ENCODE measurements around the gene DNAJC5.
"Not testable (repeated sequence)": the region's sequence is repeated elsewhere in the genome, so short reads cannot be mapped to it uniquely, and the experiment has no call there.

The DNAJC5 gene

GRCh38 chr20:63957004-63957689 is 62.2 kb downstream of the DNAJC5 start:
- DNase-seq = peak; percentile 64

GRCh38 chr20:63957690-63958441 is 62.9 kb downstream of the DNAJC5 start:
- DNase-seq = peak; percentile 49

GRCh38 chr20:63958471-63958870 is 63.5 kb downstream of the DNAJC5 start:
- no peak for DNase-seq

- DNase-seq = no peak
These were observed 64.2 kb downstream of the DNAJC5 start for GRCh38 chr20:63958964-63959698.

- no peak for DNase-seq
These were observed 64.8 kb downstream of the DNAJC5 start for GRCh38 chr20:63959699-63960075.

GRCh38 chr20:63960654-63961621 is 66.0 kb downstream of the DNAJC5 start:
- not testable (repeated sequence) for DNase-seq

GRCh38 chr20:63961664-63962425 is 66.9 kb downstream of the DNAJC5 start:
- DNase-seq = no peak

GRCh38 chr20:63962426-63963347 is 67.8 kb downstream of the DNAJC5 start:
- DNase-seq = no peak

GRCh38 chr20:63963348-63963741 is 68.4 kb downstream of the DNAJC5 start:
- DNase-seq = no peak

- DNase-seq = no peak
These were observed 68.9 kb downstream of the DNAJC5 start for GRCh38 chr20:63963784-63964301.

- DNase-seq = no peak
These were observed 69.5 kb downstream of the DNAJC5 start for GRCh38 chr20:63964412-63964811.

GRCh38 chr20:63966172-63966943 is 71.4 kb downstream of the DNAJC5 start:
- DNase-seq = no peak

- DNase-seq = no peak
These were observed 72.0 kb downstream of the DNAJC5 start for GRCh38 chr20:63966944-63967322.

- DNase-seq = no peak
These were observed 72.6 kb downstream of the DNAJC5 start for GRCh38 chr20:63967330-63968135.

GRCh38 chr20:63968136-63968927 is 73.4 kb downstream of the DNAJC5 start:
- DNase-seq = no peak

GRCh38 chr20:63968928-63969760 is 74.2 kb downstream of the DNAJC5 start:
- no peak for DNase-seq

Measured in NCI-H774 (cell line).